Fibroblast of skin of right quadriceps (primary cell): Measurements from ENCODE around the gene TMPRSS13.
A peak's percentile ranks its signal among the peaks of the same experiment; 100 is the strongest.

Experiments used
- DNase-seq: peaks from one replicate; pipeline ENCODE4 v3.0.0-alpha.2; 2013

Gene TMPRSS13

DNA sequence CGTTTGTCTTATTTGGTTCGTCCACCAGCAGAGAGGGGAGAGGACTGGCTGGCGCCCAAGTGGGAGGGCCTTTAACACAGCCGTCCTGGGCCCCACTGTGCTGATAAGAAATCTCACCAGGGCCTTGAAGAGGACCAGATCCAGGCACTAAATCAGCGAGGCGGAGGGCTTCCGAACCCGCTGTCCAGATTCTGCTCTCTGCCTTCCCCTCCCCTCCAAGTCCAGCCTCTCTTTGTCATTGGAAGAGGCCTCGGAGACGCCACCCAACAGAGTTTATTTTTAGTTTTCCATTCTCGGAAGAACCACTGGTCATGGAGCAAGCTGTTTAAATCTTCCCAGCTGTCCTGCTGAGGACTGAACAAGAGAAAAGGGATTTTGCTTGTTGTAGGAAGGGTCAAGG is 43.4 kb downstream of the TMPRSS13 start:
- DNase-seq, result no peak

DNA sequence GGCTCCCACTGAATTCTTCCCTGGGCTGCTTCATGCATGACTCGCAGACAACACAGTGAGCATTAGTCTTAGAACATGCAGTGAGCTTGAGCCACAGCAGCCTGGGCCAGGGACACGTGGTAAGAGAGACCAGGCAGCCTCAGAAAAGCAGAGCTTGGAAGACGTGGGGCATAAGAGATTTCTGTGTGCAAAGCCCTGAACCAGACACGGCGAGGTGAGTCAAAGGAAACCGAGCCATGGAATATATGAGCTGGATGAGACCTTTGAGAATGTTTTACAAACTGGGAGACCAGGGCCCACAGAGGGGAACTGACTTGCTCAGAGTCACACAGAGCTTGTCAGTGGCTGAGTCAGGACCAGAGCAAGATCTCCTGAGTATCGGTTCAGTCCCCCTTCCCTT is 44.2 kb downstream of the TMPRSS13 start:
- peak; percentile 68 for DNase-seq

DNA sequence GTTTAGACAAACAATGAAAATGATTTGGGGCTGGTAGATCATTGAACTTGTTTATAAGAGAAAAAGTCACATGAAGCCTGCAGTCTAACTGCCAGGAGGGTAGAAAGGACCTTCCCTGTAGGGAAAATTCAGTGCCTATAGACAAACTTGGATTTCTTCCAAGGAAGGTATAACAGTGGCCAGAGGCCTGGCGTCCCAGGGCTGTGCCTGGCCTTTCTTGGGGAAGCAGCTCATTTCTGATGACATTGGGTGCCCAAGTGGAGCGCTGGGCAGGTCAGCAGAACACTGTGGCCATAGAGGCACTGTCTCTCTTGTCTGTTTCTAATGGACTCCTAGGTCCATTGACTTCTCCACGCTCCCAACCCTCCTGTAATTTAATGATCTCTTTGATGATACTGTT is 46.1 kb downstream of the TMPRSS13 start:
- DNase-seq, result no peak

DNA sequence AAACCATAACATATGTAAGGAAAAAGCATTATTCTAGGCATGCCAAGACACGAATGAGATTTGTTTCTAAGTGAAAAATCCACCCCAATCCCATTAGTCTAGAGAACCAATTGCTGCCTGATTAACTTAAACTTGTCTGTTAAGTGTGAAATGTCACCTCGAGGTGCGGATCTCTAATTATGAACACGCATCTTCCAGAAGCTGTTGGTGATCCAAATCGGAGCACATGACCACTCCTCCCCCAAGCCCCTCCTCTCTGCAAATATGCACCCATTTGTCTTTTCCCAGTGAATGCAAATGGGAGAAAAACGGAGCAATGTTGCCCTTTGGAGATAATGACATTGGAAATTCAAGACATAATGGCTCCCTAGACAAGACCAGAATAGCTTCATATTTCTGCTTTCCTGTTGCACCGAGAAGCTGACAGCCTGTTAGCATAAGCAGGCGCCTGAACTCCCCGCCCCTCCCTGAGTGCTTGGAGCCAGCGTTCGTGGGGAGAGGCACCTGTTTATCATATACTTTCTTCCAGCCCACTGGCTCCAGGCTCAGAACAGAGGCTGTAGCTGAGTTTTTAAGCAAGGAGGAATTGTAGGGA is 46.8 kb downstream of the TMPRSS13 start:
- no peak for DNase-seq

DNA sequence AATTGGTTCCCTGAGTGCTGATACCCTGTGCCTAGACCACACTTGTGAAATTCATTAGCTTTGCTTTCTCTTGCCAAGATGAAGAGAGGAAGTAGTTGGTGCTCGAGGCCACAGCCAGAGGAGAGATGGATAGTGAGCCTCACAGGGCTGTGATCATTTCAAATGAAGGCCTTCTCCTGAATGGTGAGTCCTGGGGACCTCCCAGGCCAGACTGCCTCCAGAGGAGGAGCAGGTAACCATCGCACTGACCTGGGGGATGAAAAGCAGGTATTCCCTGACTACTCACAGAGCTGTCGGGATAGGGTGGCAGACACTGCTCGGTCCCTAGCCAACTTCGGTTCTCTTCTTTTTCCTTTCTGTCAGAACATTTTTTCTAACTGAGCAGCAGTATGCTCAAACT is 48.0 kb downstream of the TMPRSS13 start:
- no peak for DNase-seq

DNA sequence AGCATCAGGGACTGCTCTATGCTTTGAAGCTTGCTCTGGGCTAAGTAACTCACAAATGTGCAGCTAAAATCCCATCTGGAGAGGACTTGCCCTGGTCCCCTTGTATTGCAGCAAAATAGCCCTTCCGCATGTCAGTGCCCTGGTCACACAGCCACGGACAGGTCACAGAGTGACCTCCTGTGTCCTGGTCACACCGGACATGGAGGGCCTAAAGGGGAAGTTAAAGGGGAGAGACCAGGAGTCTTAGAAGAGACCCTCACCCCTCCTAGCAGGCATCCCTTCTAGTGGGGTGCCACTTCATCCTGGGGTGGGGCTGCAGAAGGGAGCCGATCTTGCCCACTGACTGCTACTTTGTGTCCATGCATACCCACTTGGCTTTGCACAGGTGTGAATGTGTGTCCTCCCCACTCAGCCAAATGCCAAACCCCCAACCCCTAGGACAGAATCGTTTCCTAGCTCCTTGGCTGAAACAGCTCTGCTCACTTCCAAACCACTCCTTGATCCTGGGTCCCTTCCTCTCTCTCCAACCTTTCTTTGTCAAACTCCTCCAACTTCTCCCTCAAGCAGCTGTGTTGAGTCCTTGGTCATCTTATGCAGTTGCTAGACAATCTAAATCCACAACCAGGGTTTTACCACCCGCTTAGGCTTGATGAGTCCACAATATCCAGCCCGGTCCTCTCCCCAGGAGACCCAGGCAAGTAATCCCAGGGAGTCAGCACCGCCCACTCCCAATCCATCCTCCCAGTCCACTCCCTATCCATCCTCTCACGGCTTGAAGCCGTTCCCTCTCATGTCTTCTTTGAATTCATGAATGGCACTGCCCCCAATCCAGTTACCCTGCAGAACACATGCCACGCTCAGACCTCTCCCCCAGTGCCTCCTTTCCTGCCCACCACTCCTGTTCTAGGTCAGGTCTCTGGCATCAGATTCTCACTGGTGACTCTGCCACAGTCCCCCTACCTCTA is 49.4 kb downstream of the TMPRSS13 start:
- no peak for DNase-seq

DNA sequence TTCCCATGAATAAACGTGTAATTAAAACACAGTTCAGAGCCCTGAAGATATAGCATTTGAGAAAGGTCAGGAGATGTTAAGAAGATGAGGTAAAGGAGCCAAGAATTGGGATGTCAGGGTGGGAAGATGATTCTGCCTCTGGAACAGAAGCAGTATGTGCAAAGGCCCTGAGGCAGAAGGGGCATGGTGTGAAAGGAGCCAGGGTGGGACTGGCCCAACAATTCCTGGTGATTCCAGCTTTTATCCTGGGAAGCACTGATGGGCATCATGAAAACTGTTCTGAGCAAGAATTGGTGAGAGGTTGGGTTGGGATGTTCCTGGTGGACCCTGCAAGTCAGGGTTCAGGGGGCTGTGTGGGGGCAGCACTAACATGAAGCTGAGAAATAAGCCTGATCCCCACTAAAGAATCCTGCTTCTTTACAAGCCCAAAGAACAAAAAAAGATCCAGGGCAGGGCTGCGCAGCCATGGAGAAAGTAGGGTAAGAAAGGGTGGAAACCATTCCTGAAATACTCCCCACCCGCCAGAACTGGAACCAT is 50.2 kb downstream of the TMPRSS13 start:
- DNase-seq, result no peak

DNA sequence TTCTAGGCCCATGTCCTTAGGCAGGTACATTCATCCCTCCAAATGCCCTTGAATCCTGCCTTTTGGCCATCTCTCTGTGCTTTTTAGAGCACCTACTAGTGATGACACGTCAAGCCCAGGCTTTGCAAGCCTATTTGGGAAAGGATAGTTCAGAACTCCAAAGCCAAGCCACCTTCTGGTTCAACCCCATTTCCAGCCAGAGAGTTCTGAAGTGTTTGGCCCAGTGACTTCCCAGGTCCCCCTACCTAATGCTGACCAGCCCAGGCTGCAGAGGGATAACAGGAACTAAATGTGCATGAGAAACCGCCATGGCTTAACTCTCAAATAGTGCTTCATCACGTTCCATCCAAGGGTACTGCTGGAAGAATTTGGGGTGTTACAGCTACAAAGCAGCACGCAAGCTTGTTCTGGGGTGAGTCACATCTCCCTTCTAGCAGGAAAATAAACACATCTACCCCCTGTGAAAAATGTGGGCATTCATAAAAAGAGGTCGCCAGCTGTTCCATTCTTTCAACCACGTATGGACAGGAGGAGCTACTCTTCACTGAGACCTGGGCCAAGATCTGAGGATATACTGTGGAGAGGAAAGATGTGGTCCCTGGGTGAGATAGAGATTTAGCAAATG is 50.8 kb downstream of the TMPRSS13 start:
- DNase-seq, result no peak

DNA sequence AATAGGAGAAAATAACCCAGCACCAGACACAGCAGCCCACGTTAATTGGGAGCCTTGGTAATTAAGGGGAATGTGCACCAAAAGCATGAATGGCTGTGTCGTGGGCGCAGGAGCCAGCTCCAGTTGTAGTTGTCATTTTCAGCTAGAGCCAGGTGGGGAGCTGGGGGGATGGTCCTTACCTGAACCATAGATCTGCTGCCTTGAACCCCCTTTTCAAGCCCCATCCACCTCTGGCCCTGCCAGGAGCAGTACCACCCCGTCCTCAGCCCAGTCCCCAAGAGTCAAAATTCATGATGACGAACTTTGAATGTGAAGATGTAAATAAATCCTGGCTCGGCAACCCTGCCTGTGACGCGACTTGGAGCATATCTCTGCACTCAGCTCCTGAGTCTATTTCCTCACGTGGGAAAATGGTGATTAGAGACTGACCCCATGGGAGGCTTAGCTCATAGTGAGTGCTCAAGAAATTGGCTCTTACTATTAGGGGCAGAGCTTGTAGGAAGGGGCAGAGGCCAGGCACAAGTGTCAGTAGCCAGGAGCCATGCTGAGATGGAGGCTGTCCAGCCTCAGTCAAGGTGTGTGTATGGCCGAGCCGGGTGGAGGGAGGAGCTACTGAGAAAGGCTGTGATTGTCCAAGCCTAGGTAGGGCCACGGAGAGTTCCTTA is 52.0 kb downstream of the TMPRSS13 start:
- no peak for DNase-seq

DNA sequence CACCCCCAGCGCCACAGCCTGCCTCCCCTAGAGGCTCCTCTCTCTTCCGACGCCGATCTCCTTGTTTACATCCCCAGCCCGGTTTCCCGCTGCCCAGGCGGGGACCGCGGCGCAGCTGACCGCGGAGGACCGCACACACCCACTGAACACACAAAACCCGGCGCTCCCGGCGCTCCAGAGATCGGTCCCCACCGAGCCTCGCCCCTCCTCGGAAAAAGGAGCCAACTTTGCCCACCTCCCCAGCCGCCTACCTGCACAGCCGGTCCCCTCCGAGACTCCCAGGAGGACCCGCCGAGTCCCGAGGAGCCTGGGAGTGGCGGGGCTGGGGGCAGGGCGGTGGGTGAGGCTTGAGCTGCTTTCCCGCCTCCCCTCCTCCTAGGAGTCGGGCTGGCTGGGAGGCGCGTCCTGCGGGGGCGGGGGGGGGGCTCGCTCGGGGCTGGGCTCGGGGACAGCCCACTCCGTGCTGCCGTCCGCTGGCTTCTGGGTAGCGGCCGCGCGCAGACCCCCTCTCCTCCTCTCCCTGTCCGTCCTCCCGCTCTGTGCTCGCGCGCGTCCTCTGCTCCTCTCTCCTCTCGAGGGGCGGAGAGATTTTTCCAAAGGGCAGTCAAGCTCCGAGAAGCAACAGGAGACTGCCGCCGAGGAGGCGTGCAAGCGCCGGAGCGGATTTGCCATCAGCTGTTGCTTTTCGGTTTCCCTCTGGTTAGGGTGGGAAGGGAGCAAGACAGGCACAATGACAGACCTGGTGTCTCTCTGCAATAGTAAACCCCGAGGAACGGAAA is 52.7 kb downstream of the TMPRSS13 start, which contains the start of gene FXYD6:
FXYD6 (minus strand) TSS at position 318 of the 779 bp plus-strand sequence. CDS start 33,882 bp downstream, outside the sequence.
- peak; percentile 61 for DNase-seq

DNA sequence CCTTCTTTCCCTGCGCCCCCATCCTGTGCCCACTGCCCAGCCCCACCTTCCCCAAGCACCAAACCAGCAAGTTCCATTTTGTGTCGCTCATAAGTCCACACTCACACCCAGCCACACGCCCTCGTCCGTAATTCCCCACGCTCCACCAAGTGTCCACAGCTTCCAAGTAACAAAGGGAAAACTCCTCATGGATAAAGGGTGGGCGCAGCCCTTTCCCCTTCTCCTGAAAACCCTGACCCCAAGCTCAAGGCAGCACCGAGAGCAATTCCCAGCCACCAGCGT is 53.2 kb downstream of the TMPRSS13 start:
- no peak for DNase-seq

DNA sequence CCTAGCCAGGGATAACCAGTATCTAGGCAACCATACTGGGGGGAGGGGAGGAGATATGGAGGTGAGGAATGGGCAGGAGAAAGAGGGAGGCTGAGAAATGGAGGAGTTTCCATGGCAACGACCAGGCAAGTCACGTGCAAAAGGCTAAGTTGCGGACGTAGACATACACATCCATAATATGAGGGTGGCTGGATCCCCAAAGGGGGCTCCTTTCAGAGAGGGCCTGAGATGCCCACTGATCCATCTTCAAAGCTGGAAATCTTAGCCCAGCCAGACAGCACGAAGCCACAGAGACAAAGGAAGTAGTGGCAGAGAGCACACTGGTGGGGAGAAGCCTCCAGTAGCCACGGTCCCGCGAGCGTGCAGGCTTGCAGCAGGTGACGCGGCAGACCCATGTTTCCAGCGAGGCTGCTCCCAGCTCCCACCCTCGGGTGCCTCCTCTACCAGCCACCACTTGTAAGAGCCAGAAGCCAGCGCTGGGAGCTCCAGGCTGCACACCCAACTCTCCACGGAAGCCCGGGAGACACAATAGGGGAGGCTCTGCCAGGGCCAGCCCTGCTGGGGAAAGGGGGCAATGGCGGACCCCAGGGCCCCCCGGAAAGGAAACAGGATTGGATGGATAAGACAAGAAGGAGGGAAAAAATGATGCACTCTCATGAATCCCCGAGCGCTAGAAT is 53.7 kb downstream of the TMPRSS13 start:
- DNase-seq, result no peak

DNA sequence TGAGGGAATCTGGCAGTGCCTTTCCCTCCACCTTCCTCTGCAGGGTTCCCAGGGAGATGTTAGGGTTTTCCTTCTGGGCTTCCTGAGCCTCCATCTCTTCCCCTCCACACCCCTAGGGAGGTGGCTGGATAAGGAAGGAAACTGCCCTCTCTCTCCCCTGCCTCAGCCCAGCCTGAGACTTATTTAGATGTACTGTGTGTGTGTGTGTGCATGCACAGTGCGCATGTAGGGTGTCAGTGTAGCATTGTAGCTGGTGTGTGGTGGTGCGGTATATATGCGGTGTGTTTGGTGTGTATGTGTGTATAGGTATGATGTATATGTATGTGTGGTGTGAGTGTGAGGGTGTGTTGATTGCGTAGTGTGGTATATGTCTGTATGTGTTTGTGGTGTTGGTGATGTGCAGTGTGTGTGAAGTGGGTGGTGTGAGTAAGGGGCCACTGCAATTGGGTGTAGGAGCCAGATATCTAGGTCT is 54.3 kb downstream of the TMPRSS13 start:
- no peak for DNase-seq

DNA sequence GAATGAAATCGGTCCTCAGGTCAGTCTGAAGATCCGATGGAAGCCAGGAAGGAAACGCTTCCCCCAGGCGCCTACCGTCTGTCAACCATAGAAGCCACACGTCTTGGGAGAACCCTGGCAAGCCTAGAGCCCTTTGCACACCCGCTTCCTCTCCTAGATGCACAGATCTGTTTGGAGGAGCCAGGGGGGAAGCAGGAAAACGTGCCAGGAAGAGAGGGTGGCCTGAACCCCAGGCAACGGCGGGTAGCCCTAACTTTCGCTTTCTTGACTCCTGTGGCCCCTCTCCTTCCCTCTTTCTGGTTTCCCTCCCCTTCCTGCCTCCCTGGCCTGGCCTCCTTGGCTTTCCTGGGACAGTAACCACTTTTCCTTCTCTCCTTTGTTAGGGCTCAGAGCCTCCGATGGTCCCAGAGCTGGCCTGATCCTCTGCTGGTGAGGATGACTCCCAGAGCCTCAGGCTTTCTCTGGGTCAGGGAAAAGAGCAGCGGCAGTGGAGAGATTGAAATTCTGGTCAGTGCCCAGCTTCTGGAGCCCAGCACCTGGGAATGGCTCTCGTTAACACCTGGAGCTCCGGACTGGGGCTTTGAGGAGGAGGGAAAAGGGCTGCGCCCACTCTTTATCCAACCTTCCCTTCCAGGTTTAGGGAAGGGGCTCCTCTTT is 54.8 kb downstream of the TMPRSS13 start:
- no peak for DNase-seq

DNA sequence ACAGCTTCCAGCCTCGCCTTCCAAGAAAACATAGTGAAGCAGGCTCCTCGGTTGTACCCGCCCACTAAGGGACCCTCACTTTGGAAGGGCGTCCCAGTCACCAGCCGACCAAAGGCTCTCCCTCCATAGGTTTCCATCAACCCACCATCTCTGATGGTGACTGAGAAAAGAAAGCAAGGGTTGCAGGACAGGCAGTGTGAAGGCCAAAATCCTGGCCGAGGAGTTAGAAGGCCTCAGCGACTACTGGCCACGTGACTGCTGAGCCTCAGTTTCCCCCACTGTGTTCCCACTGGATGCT is 55.4 kb downstream of the TMPRSS13 start:
- no peak for DNase-seq

DNA sequence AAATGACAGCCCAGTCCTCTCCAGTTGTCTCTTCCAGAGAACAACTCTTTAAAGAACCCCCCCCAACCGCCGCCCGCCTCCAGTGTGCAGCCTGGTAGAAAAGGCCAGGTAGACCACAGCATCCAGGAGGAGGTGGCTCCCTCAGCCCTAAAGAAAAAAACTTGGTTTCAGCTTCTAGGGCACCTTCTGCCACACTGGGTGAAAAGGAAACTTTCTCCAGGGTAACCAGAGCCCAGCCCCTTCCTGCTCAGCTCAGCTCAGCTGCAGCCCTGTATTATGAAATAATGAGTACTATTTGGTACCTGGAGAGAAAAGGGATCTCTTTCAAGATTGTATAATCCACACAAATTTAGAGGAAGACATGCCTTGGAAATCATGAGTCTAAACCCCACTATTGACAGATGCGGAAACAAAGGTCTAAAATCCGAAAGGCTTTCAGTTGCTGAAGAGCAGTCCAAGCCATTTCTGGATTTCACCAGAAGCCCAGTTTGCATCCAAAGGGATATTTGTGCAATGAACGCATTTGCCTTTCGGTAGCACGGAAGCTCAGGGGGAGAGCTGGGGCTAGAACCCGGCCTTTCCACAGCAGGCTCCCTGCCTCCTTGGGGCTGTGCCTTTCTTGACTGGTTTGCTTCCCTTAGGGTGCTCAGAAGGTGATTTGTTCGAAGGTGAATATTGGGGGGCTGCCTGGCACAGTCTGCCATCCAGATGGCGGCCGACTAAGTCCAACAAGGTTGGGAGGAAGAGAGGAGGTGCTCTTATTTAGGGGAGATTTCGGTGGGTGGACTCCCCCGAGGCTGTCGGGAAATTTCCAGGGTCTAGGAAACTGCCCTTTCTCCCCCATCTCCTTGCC is 56.0 kb downstream of the TMPRSS13 start:
- DNase-seq, result no peak

DNA sequence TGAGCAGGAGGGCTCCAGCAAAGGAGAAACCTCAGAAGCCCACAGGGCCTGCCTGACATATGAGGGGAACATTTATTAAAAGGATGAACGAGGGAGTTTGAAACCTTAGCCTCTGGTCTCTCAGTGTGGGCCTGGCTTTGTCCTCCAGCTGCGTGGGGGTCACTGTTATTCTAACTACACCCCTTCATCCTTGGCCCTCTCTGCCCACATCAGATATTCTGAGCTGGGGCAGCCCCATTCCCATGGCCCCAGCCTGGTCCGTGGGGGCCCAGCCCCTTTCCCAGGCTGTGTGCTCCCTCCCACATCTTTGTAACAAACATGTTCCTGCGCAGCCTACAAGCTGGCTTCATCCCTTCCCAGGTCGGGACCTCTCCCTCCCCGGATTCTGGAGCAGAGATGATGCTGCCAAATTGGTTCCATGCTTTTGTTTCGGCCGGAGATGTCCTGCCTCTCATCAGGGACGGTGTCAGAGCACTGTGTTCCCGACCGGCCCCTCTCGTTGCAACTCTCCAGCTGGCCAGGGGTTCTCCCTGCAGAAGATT is 56.7 kb downstream of the TMPRSS13 start:
- no peak for DNase-seq

DNA sequence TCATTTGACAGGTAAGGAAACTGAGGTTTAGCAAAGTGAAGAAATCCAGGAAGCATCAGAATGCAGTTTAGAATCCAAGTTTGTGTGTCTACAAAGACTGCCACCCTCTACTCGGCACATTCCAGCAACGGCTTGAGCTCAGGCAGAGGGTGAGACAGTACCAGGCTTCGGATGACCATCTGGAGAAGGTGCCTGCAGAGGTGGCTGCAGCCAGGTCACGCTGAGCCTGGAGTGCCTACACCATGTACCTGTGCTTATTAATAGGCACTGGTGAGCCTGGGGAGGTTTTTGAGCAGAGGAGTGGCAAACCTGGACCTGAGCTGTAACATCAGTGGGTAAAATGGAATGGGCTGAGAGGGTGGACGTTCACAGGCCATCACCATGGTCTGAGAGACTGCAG is 57.4 kb downstream of the TMPRSS13 start:
- DNase-seq, result no peak

DNA sequence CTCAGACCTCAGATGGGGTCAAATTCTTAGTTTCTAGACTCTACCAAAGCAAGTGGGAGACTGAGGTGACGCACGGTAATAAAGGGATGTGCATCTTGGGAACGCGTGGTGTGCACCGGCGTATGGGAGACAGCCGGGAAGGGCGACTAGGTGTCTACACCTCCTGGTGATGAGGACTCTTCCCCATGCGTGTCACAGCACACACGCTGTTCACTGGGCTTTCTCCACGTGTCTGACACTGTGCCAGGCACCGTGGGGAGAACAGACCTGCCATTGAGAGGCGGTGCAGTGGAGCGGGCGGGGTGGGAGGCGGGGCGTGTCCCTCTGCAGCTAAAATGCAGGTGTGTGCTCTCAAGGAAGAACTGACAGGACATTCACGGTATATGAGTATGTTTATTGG is 58.0 kb downstream of the TMPRSS13 start:
- DNase-seq, result no peak
